HG03558 (cell line): ENCODE measurements around the gene CCR6.

Source experiments
- ATAC-seq: cut with Tn5 transposase; IDR thresholded peaks from one replicate; pipeline ENCODE4 v1.9.1; 2021; ENCODE audit warnings: moderate number of reproducible peaks; ENCODE audit not compliant: unreplicated experiment; ENCODE audit errors: extremely low read depth

CCR6 gene

DNA sequence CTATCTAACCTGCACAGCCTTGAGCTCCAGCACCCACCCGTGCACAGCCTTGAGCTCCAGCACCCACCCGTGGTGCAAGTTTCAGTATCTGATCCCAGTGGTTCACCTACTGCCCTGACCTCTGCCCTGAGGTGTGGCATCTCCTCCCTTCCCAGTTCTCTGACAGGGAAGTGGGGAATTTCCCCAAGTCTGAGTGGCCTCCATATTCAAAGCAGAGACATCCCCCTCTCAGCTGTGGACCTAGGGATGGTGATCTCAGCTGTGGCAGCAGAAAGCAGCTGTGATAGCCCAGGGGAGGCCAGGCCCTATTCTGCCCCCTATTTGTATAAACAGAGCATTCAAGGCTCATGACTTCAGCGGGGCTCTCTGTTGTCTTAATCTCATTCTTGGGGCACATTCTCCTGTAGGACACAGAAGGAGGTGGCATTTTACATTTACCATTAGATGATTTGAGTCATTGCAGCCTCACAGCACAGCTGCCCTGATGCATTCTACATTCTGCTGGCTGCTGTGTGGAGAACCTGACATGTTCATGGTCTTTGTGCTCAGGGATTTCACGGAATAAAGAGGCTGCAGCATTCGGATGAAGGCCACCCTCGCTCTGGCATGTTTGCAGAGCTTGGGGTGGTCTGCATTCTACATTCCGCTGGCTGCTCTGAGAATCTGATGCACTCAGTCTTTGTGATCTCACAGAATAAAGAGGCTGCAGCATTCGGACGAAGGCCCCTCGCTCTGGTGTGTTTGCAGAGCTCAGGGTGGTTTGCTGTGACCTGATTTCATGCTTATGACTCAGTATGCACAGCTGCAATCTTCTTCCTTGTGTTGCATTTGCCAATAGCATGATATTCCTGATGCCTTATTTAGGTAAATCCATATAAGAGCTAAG is 17.9 kb downstream of the CCR6 start:
- ATAC-seq, result no peak

- ATAC-seq, result no peak
These were observed 19.0 kb downstream of the CCR6 start for GRCh38 chr6:167141667-167142432.

DNA sequence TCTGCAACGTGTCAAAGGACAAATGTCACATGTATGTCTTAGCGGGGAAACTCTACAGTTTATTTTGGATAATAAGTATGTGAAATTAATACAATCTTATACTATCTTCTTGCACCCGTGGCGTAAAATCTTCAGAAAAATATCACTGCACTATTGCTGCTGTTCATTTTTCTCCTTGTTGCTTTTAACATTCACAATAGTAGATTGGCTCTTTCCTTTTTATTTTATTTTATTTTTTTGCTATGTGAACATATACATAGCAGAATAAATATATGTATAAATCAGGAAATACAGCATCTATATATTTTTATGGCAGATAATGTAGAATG is 19.5 kb downstream of the CCR6 start:
- no peak for ATAC-seq

DNA sequence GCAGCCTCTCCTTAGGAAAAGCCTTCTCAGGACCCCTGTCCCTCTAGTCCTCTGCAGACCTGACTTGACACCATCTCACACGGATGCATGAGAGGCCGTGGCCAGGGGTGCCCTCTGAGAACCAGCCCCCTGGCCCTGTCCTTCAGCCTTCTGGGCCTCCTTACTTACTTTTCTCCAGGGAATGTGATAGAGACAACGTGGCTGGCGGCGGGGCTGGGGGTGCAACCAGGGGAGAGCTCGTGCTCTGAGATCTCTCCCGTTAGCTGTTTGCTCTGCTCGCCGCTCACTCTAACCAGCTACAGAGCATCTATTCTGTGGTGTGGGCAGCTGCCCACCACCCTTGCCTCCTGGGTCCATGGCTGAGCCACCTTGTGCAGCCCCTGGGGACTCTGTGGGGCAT is 20.1 kb downstream of the CCR6 start:
- ATAC-seq, result no peak

- ATAC-seq, result no peak
These were observed 22.6 kb downstream of the CCR6 start for GRCh38 chr6:167145461-167145860.

DNA sequence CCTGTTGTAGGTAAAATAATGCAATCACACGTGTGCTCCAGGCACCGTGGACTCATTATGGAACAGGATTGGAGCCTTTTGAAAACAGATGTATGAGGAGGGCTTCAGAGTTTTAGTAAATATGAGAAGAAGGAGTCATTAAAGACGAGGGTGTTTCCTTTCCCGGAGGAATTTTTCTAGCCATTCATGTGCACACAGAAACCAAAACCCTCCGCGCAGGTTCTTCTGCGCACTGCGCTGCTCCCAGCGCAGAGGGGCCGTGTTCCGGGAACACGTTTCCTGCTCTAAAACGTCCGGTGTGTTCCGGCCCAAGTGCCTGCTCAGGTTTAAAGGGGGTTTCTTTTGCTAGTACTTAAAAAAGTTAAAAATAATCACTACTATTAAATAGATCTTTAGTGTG is 23.2 kb downstream of the CCR6 start:
- no peak for ATAC-seq

- no peak for ATAC-seq
These were observed 24.1 kb downstream of the CCR6 start for GRCh38 chr6:167146977-167147376.

GRCh38 chr6:167148021-167148420 is 25.1 kb downstream of the CCR6 start:
- ATAC-seq, result no peak

DNA sequence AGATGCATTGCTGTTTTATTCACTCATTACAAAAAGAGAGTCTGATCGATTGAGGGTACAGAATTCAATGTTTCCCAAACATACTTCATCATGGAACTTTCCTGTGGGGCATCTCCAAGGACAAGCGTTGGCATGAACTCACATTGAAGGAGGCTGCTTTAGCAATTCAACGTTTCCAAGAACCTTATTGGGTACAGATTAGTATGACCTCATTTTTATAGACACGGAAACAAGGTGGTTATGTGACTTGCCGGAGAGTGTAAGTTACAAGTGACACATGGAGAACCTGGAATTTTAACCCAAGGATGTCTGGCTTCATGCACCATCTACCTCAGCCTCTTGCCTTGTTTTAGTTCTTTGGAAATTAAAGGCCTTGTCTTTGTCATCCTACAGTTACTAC is 26.1 kb downstream of the CCR6 start:
- no peak for ATAC-seq

DNA sequence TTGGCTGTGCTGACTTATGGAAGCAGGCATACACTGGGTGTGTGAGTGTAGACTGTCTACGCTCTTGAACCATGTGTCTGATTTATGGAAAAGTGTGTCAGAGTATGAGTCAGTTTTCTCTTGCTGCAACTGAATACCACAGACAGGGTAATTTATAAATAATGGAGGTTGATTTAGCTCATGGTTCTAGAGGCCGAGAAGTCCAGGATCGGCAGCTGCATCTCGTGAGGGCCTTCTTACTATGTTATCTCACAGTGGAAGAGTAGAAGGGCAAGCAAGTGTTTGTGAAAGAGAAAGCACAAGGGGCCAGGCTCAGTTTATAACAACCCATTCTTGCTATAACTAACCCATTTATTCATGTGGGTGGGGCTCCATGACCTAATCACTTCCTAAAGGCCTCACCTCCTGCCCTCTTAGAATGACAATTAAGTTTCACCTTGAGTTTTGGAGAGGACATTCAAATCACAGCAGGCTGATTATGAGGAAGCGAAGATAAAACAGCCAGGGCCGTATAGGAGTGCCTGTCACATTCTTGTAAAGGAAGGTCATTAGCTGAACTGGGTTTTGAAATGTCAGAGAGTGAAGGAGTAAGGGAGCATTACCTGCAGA is 28.1 kb downstream of the CCR6 start:
- ATAC-seq, result peak; percentile 37

DNA sequence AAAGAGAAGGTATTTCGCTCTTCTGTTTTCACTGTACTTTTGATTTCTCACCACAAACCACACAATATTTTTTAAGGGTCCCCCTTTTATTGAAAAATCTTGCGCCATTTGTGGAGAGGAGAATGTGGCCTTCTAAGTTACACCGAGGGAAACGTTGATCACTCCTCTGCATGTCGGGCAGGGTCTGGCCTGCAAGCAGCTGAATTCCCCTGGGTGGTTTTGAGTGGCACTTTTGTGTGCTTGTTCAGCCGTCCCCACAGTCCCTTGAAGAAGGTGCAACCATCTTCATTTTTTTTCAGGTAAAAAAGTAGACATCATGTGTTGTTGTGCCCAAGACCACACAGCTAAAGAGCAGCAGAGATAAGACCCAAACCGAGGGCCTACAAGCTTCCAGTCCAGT is 28.8 kb downstream of the CCR6 start:
- no peak for ATAC-seq

DNA sequence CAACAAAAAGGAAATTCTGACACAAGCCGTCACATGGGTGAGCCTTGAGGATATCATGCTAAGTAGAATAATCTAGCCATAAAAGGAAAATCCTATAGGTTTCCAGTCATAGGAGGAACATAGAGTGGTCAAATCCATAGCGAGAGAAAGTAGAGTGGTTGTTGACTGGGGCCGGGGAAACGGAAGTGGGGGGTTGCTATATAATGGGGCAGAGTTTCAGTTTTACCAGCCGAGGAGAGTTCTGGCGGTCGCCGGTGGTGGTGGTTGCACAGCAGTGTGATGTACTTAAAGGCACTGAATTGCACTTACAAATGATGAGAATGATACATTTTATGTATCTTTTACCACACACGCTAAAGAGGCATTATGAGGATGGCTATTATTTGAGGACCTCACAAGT is 30.0 kb downstream of the CCR6 start:
- no peak for ATAC-seq

DNA sequence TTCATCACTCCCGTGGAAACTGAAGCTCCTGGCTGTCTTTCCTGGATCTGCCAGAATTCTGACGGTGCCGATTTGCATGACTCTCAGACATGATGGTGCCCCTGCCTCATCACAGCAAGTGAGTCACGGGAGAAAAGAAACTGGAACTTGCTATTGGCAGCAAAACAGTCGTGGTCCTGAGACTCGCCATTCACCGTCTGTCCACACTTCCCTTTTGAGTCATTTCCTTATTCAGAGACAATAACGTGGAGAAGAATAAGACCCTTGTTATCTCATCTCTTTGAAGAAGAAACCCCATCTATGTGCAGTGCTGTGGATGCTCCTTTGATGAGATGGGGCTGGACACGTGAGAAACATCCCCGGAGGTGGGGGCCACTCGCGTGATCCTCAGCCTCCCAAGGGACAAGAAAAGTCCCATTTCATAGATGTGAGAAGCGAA is 30.6 kb downstream of the CCR6 start:
- peak; percentile 44 for ATAC-seq

- ATAC-seq, result no peak
These were observed 31.4 kb downstream of the CCR6 start for GRCh38 chr6:167154291-167154690.

- ATAC-seq, result no peak
These were observed 32.0 kb downstream of the CCR6 start for GRCh38 chr6:167154895-167155294.

- no peak for ATAC-seq
These were observed 34.5 kb downstream of the CCR6 start for GRCh38 chr6:167157414-167157813.

DNA sequence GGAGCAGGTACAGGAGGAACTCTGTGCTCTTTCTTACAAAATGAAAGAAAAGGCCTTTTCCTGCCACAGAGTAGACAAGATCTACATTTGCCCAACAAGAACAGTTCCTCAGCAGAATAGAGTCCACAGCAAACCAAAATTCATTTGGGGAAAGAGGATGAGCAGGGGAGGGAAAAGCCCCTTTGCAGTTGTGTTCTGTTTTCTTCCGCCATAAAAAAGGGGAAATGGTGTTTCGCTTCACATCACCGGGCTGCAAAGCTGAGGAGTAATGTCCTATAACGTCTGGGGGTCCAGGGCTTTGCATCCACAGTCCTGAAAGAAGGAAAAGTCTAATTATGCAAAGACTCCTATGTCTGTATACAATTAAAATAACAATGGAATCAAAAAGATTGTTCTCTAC is 35.0 kb downstream of the CCR6 start, which contains the start of gene GPR31:
Gene GPR31, minus strand, starts transcription at position 118 of the 400 bp plus-strand sequence. CDS start 149 bp downstream, outside the sequence.
- ATAC-seq, result no peak

- no peak for ATAC-seq
These were observed 39.1 kb downstream of the CCR6 start for GRCh38 chr6:167161851-167162467.

DNA sequence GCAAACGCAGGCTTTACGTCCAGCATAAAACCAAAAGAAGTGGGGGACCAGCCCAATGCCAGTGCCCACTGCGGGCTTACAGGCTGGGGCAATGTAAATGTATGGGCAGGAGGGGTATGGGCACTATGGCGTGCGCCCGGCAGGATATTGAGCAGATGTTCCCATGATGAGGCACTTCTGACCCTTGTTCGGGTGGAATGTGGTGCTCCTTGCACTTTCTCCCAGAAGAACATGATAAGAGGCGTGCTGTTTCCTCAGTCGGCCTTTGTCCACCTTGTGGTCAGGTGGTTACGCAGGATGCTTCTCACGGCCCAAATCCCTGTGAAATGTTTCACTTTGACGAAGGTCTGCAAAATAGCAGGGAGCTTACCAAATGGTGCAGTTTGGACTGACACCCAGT is 39.7 kb downstream of the CCR6 start:
- ATAC-seq, result no peak

DNA sequence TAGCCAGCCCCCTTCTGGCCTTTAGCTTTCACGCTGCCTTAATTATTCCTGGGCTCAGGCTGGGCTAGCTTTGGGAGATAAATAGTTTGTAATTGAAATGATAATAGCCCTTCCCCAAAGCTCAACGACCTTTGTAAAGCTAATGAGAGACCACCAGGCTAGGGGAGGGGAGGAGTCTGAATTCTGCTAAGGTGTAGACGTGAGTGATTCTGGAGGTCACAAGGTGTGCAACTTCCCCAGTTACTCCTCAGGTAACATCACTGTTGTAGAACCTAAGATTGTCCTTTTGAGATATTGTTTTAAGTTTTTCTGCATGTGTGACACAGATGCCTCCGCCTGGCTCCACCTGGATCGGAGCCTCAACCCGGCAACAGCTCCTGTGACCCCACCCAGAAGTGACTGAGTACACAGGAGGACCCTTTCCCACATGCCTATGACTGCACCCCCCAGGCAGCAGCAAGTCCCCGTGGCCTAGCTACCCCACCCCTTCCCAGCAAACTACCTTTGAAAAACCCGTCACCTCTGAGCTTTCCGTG is 40.6 kb downstream of the CCR6 start:
- no peak for ATAC-seq
